NB4 (cell line): Measurements from ENCODE around the gene TRAK1.

Source experiments
- DNase-seq: peaks from one replicate; pipeline ENCODE4 v3.0.0; 2010; ENCODE audit warnings: low read depth
- H3K4me3 ChIP-seq: one replicate; pipeline ENCODE4 v1.5.1; 2011; ENCODE audit warnings: mild to moderate bottlenecking, low read depth, low read length, moderate library complexity
- CTCF ChIP-seq: IDR thresholded peaks from one replicate; pipeline ENCODE4 v1.5.1; 2012; ENCODE audit warnings: low read depth, low read length
- MYC ChIP-seq: IDR thresholded peaks from 2 replicates; pipeline ENCODE4 v1.6.1; 2011; ENCODE audit warnings: low read depth, low read length
- POLR2A ChIP-seq: IDR thresholded peaks from 2 replicates; pipeline ENCODE4 v1.6.1; 2011; ENCODE audit warnings: mild to moderate bottlenecking; ENCODE audit not compliant: insufficient read length; ENCODE audit errors: extremely low read depth
- TF ChIP-seq, protein P1 (sequence below): IDR thresholded peaks from 2 replicates; pipeline ENCODE4 v1.6.1; 2011; ENCODE audit warnings: low read depth, low read length

TRAK1 gene

DNA sequence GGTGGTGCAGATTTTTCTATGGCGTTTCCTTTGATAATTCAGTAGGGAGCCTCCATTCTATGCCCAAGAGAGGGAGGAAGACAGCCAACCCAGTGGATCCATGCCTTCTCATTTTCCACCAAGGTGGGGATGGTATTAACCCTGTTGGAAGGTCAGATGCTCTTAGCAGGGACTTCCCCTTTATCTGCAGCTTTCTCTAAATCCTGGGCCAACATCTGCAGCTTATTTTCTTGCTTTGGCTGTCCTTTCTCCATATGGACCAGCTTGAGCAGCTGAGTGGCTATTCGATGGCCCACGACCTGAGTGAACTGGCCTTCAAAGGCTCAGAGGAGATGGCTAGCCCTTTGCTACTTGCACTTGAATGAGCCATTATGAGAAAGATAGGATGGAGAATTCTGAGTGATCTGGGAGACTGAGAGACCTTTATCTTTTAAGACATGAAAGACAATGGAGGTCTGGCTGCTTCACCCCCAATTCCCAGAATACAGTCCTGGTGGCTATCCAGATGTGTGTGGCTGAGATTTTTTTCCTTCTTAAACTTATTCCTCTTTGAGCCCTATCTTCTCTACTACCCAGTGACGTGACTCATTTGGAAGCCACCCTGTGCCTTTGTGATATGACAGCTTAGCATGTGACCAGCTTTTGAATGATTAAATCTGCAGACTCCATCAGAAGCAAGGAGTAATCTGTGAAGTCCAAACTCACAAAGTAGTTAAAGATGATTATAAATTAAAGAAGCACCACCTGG is 39.6 kb upstream of the TRAK1 start:
- TF ChIP-seq, protein P1, sequence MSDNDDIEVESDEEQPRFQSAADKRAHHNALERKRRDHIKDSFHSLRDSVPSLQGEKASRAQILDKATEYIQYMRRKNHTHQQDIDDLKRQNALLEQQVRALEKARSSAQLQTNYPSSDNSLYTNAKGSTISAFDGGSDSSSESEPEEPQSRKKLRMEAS = no peak
- TF ChIP-seq MYC (no peak), POLR2A (no peak), CTCF (no peak)
- DNase-seq = no peak

GRCh38 chr3:42052132-42052483 is 39.0 kb upstream of the TRAK1 start:
- DNase-seq = no peak
- H3K4me3 ChIP-seq = no peak overlapping the region
- TF ChIP-seq POLR2A (no peak), CTCF (no peak), MYC (no peak)

More for the DNA sequence above, 39.6 kb upstream of the TRAK1 start:
- H3K4me3 ChIP-seq = no peak overlapping the region

DNA sequence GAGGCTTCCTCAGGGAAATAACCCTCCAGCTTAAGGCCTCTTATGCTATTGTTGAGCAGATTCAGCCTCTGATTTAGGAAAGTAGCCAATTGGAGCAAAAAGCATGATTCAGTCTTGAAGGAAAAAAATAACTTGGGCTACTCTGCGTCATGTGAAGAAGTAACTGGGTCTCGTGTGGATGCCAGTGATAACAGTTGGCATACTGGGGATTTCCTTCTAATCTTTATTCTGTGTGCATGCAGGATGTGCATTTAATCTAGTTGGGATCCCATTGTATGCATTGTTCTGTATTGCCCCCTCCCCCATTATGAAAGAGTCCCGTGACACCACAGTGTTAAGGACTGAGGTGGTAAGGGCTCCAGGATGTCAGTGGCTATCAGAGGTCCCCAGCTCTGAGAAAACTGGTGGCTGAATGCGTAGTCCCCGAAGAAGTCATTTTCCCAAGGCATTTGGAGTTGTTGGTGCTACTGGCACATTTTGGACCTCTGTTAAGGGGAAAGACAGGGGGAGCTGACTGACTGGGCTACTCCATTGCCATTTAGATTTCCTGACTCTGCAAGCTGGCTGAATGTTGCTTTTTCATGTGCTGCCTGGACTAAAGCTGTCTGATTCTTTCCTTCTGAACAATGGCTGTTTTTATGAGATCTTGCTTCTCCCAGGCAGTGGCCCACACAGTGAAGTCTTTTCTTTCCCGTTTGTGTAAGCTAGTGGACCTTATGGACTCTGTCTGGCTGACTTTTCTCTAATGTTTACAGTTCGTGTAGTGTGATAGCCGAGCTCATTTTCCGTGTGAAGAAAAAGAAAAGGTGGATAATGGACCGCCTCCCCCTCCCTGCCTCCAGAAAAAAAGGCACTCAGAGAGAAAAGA is 38.4 kb upstream of the TRAK1 start:
- TF ChIP-seq, protein P1 = no peak
- TF ChIP-seq CTCF = no peak
- TF ChIP-seq MYC = no peak
- no peak for TF ChIP-seq POLR2A
- DNase-seq = no peak
- H3K4me3 ChIP-seq = no peak overlapping the region

DNA sequence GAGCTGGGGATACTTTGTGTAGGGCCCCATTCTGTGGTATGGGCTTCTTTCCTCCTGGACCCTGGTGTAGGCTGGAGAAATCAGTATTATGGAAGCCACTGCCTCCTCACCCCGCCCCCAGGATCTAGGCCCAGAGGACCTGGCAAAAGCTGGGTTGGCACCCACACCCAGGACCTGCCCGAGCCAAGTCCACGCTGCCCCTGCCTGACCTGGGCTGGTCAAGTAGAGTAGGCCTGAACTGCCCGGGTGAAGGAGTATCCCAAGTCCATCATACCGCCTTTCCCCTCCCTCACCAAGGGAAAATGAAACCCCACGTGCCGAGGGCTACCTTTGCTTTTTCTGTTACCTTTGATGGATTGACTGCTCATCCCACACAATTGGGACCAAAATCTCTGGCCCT is 37.7 kb upstream of the TRAK1 start:
- DNase-seq = no peak
- no peak for TF ChIP-seq POLR2A
- no peak for TF ChIP-seq CTCF
- TF ChIP-seq, protein P1 = no peak
- TF ChIP-seq MYC = no peak
- no peak overlapping the region for H3K4me3 ChIP-seq

GRCh38 chr3:42055291-42055690 is 35.9 kb upstream of the TRAK1 start:
- TF ChIP-seq MYC (no peak), CTCF (no peak)
- no peak overlapping the region for H3K4me3 ChIP-seq
- no peak for DNase-seq
